Progenitor cell of endocrine pancreas (in vitro differentiated cells): ENCODE data around the gene MPZ. TPM values are rescaled to one million over a fixed set of nuclear protein-coding genes. Genes with fewer than 3 reads are reported as not detected.
A peak's percentile ranks its signal among the peaks of the same experiment; 100 is the strongest.
"Not testable (repeated sequence)": the region's sequence is repeated elsewhere in the genome, so short reads cannot be mapped to it uniquely, and the experiment has no call there.

Source experiments
- DNase-seq: peaks from one replicate; pipeline ENCODE4 v3.0.0; 2021; ENCODE audit warnings: low spot score; ENCODE audit not compliant: unreplicated experiment
- H3K27ac Mint-ChIP-seq: 2 replicates; pipeline ENCODE4 v1.8.0; 2021; ENCODE audit warnings: mild to moderate bottlenecking, moderate library complexity, mixed read lengths
- H3K27me3 Mint-ChIP-seq: 2 replicates; pipeline ENCODE4 v1.8.0; 2021; ENCODE audit warnings: mixed read lengths
- H3K36me3 Mint-ChIP-seq: 2 replicates; pipeline ENCODE4 v1.8.0; 2022; ENCODE audit warnings: mixed read lengths; ENCODE audit not compliant: insufficient read depth
- H3K4me1 Mint-ChIP-seq: 2 replicates; pipeline ENCODE4 v1.8.0; 2021; ENCODE audit warnings: low read depth, mixed read lengths
- H3K4me3 Mint-ChIP-seq: 2 replicates; pipeline ENCODE4 v1.8.0; 2021; ENCODE audit warnings: low read depth, mild to moderate bottlenecking, moderate library complexity, mixed read lengths
- H3K9me3 Mint-ChIP-seq: 2 replicates; pipeline ENCODE4 v1.8.0; 2021; ENCODE audit warnings: low read depth, mixed read lengths
- total RNA-seq: library from RNA; stranded (reverse); gene quantifications from 2 replicates; pipeline ENCODE4 v1.2.1, GENCODE V29; 2021
- TF ChIP-seq, protein P1 (sequence below): fragments of 200-600 bp; sonication (generic); IDR thresholded peaks from one replicate; pipeline ENCODE4 v1.5.0; 2021; ENCODE audit warnings: antibody characterized with exemption, mild to moderate bottlenecking; ENCODE audit not compliant: unreplicated experiment

MPZ gene
- total RNA-seq, 1 donor from 2014 or later: 4.4 TPM

GRCh38 chr1:161259765-161260164 lies 50.0 kb downstream of the MPZ start:
- Mint-ChIP-seq H3K36me3 (peaks cover 8% of the 10 kb centered on the region), H3K4me1 (peaks cover 12% of the 10 kb centered on the region), H3K9me3 (peaks cover 12% of the 10 kb centered on the region), H3K27ac (no peak overlapping the region), H3K27me3 (peaks cover 53% of the 10 kb centered on the region), H3K4me3 (no peak overlapping the region)
- TF ChIP-seq, protein P1, sequence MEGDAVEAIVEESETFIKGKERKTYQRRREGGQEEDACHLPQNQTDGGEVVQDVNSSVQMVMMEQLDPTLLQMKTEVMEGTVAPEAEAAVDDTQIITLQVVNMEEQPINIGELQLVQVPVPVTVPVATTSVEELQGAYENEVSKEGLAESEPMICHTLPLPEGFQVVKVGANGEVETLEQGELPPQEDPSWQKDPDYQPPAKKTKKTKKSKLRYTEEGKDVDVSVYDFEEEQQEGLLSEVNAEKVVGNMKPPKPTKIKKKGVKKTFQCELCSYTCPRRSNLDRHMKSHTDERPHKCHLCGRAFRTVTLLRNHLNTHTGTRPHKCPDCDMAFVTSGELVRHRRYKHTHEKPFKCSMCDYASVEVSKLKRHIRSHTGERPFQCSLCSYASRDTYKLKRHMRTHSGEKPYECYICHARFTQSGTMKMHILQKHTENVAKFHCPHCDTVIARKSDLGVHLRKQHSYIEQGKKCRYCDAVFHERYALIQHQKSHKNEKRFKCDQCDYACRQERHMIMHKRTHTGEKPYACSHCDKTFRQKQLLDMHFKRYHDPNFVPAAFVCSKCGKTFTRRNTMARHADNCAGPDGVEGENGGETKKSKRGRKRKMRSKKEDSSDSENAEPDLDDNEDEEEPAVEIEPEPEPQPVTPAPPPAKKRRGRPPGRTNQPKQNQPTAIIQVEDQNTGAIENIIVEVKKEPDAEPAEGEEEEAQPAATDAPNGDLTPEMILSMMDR: no peak
- no peak for DNase-seq

DNA sequence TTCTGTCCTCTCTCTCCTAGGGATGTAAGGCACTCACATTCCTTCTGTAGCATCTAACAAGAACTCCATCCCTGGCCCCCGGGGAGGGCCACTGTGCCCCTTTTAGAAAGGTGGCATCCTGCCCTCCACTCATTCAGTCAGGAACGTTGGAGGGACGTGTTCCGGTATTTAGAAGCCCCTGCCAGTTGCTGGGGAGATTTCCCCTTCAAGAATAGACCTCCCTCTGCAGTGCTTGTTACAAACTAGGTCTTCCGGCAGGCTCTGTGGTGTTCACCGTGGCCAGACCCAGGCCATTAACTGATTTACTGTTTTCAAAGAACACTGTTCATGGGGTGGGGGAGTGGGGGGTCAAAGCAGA lies 50.4 kb downstream of the MPZ start:
- Mint-ChIP-seq H3K4me3 (peak overlapping the region; percentile 68), H3K27ac (no peak overlapping the region), H3K4me1 (peaks cover 12% of the 10 kb centered on the region), H3K9me3 (peaks cover 12% of the 10 kb centered on the region), H3K36me3 (peaks cover 8% of the 10 kb centered on the region), H3K27me3 (peaks cover 53% of the 10 kb centered on the region)
- TF ChIP-seq, protein P1: no peak
- DNase-seq: no peak

GRCh38 chr1:161258439-161259344 lies 51.1 kb downstream of the MPZ start, which contains the start of gene PCP4L1:
PCP4L1 (plus strand) TSS chr1:161258745; CDS start chr1:161258975, 230 bp downstream.
- peaks cover 12% of the 10 kb centered on the region for H3K9me3 Mint-ChIP-seq
- H3K4me1 Mint-ChIP-seq: peaks cover 12% of the 10 kb centered on the region
- DNase-seq: peak; percentile 62
- TF ChIP-seq, protein P1: no peak
- peak within 1 kb of the TSS; percentile 68 for H3K4me3 Mint-ChIP-seq
- peaks cover 8% of the 10 kb centered on the region for H3K36me3 Mint-ChIP-seq
- H3K27ac Mint-ChIP-seq: peak within 1 kb of the TSS; percentile 63
- peaks cover 53% of the 10 kb centered on the region for H3K27me3 Mint-ChIP-seq

- Mint-ChIP-seq H3K9me3 (peaks cover 12% of the 10 kb centered on the region), H3K27me3 (peaks cover 49% of the 10 kb centered on the region)
- H3K4me3 Mint-ChIP-seq: not testable (repeated sequence)
These were observed 52.7 kb downstream of the MPZ start for GRCh38 chr1:161257109-161257508.

GRCh38 chr1:161255955-161256520 lies 53.7 kb downstream of the MPZ start:
- peaks cover 39% of the 10 kb centered on the region for H3K27me3 Mint-ChIP-seq
- H3K9me3 Mint-ChIP-seq: peaks cover 12% of the 10 kb centered on the region
- H3K27ac Mint-ChIP-seq: peak overlapping the region; percentile 50

More at GRCh38 chr1:161257109-161257508, 52.7 kb downstream of the MPZ start:
- H3K4me1 Mint-ChIP-seq: peaks cover 12% of the 10 kb centered on the region
- H3K36me3 Mint-ChIP-seq, H3K27ac Mint-ChIP-seq, DNase-seq: not testable (repeated sequence)

DNA sequence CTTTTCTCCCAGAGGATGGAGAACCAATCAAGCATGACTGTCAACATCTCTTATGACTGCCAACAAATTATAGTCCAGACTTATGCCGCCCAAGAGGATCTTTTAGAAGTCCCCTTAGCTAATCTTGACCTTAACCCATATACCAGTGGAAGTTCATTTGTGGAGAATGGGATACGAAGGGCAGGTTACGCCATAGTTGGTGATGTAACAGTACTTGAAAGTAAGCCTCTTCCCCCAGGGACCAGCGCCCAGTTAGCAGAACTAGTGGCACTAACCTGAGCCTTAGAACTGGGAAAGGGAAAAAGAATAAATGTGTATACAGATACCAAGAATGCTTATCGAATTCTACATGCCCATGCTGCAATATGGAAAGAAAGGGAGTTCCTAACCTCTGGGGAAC lies 54.5 kb downstream of the MPZ start:
- DNase-seq, H3K27ac Mint-ChIP-seq: not testable (repeated sequence)
- peaks cover 32% of the 10 kb centered on the region for H3K27me3 Mint-ChIP-seq

More at GRCh38 chr1:161255955-161256520, 53.7 kb downstream of the MPZ start:
- not testable (repeated sequence) for DNase-seq, H3K36me3 Mint-ChIP-seq, H3K4me3 Mint-ChIP-seq
- H3K4me1 Mint-ChIP-seq: peaks cover 12% of the 10 kb centered on the region

More for the DNA sequence above, 54.5 kb downstream of the MPZ start:
- H3K9me3 Mint-ChIP-seq: peaks cover 12% of the 10 kb centered on the region
- peaks cover 12% of the 10 kb centered on the region for H3K4me1 Mint-ChIP-seq
- H3K4me3 Mint-ChIP-seq, H3K36me3 Mint-ChIP-seq: not testable (repeated sequence)

Other genes starting within 250 kb of the MPZ start
- gene ARHGAP30, start 240.1 kb downstream of the MPZ start, total RNA-seq: 0.20 TPM in 1 of 2 replicates, not detected in the other
- 1.9 and 2.4 TPM in 2 replicates for gene NECTIN4, start 220.4 kb downstream of the MPZ start, total RNA-seq
- gene KLHDC9, start 211.6 kb downstream of the MPZ start, total RNA-seq: 14.7 and 16.7 TPM in 2 replicates
- 54.8 and 57.9 TPM in 2 replicates for gene PFDN2, start 191.9 kb downstream of the MPZ start, total RNA-seq
- 58.6 and 59.0 TPM in 2 replicates for gene NIT1, start 191.9 kb downstream of the MPZ start, total RNA-seq
- gene DEDD, start 177.3 kb downstream of the MPZ start, total RNA-seq: 46.9 and 49.3 TPM in 2 replicates
- gene UFC1, start 156.0 kb downstream of the MPZ start, total RNA-seq: 139 and 150 TPM in 2 replicates
- 48.8 and 51.1 TPM in 2 replicates for gene USP21, start 150.5 kb downstream of the MPZ start, total RNA-seq
- gene PPOX, start 143.5 kb downstream of the MPZ start, total RNA-seq: 50.9 and 56.5 TPM in 2 replicates
- 45.9 and 48.2 TPM in 2 replicates for gene B4GALT3, start 132.5 kb downstream of the MPZ start, total RNA-seq
- 0.22 and 0.24 TPM in 2 replicates for gene ADAMTS4, start 110.9 kb downstream of the MPZ start, total RNA-seq
- 98.2 and 103 TPM in 2 replicates for gene NDUFS2, start 107.6 kb downstream of the MPZ start, total RNA-seq
- 0.60 and 1.5 TPM in 2 replicates for gene FCER1G, start 94.7 kb downstream of the MPZ start, total RNA-seq
- gene APOA2, start 86.3 kb downstream of the MPZ start, total RNA-seq: 51.3 and 74.2 TPM in 2 replicates
- gene TOMM40L, start 83.9 kb downstream of the MPZ start, total RNA-seq: 15.2 and 16.3 TPM in 2 replicates
- not detected in 2 replicates for gene NR1I3, start 71.8 kb downstream of the MPZ start, total RNA-seq
- 0.86 and 1.1 TPM in 2 replicates for gene PCP4L1, start 51.2 kb downstream of the MPZ start, total RNA-seq
- gene SDHC, start 4.4 kb upstream of the MPZ start, total RNA-seq: 167 and 190 TPM in 2 replicates
- gene CFAP126, start 57.9 kb upstream of the MPZ start, total RNA-seq: 0.65 and 1.4 TPM in 2 replicates
- 0.40 TPM in 1 of 2 replicates, not detected in the other for gene FCGR2A, start 195.5 kb upstream of the MPZ start, total RNA-seq
- 0.16 TPM in 1 of 2 replicates, not detected in the other for gene HSPA6, start 214.6 kb upstream of the MPZ start, total RNA-seq
- not detected in 2 replicates for gene FCGR3A, start 239.8 kb upstream of the MPZ start, total RNA-seq